IPS-15b (cell line): Measurements from ENCODE around the gene POMT1.

Experiments used
- H3K27me3 ChIP-seq: one replicate; pipeline ENCODE4 v1.6.1; 2013; ENCODE audit warnings: low read length; ENCODE audit not compliant: control insufficient read depth, insufficient read depth
- H3K36me3 ChIP-seq: one replicate; pipeline ENCODE4 v1.6.1; 2013; ENCODE audit warnings: low read length; ENCODE audit not compliant: control insufficient read depth, insufficient read depth
- H3K4me1 ChIP-seq: one replicate; pipeline ENCODE4 v1.6.1; 2013; ENCODE audit warnings: mild to moderate bottlenecking, low read length; ENCODE audit not compliant: control insufficient read depth, insufficient read depth
- H3K4me3 ChIP-seq: one replicate; pipeline ENCODE4 v1.5.1; 2013; ENCODE audit warnings: low read depth, low read length
- H3K9ac ChIP-seq: one replicate; pipeline ENCODE4 v1.6.1; 2013; ENCODE audit warnings: low read depth, mild to moderate bottlenecking, low read length
- H3K9me3 ChIP-seq: one replicate; pipeline ENCODE4 v1.6.1; 2013; ENCODE audit warnings: mild to moderate bottlenecking, low read length; ENCODE audit not compliant: control insufficient read depth, insufficient read depth

POMT1 gene

DNA sequence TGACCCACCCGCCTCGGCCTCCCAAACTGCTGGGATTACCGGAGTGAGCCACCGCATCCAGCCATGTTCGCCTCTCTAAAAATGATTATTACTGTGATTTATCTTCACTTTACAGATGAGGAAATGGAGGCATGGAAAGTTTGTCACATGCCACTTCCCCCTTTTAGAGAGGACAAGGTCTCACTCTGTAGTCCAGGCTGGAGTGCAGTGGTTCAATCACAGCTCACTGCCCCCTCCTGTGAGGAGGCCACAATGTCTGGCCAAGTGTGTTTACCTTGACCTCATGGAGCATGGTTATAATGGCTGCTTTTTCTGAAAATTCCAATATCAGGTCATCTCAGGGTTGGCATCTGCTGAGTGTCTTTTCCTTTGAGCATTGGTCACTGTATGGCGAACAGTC, 49.3 kb downstream of the POMT1 start:
- Histone ChIP-seq H3K9ac (no peak overlapping the region), H3K27me3 (peaks cover 11% of the 10 kb centered on the region), H3K4me1 (no peaks in the 10 kb centered on the region), H3K9me3 (no peaks in the 10 kb centered on the region), H3K4me3 (no peak overlapping the region), H3K36me3 (no peaks in the 10 kb centered on the region)

- Histone ChIP-seq H3K9me3 (no peaks in the 10 kb centered on the region), H3K9ac (no peak overlapping the region), H3K36me3 (no peaks in the 10 kb centered on the region), H3K27me3 (peaks cover 5% of the 10 kb centered on the region), H3K4me1 (no peaks in the 10 kb centered on the region), H3K4me3 (no peak overlapping the region)
These were observed 51.5 kb downstream of the POMT1 start for GRCh38 chr9:131554087-131554842.

GRCh38 chr9:131554843-131555351, 52.2 kb downstream of the POMT1 start:
- H3K9me3 ChIP-seq, result no peaks in the 10 kb centered on the region
- no peak overlapping the region for H3K4me3 ChIP-seq
- peaks cover 5% of the 10 kb centered on the region for H3K27me3 ChIP-seq
- H3K4me1 ChIP-seq, result no peaks in the 10 kb centered on the region
- H3K36me3 ChIP-seq, result no peaks in the 10 kb centered on the region
- H3K9ac ChIP-seq, result no peak overlapping the region

DNA sequence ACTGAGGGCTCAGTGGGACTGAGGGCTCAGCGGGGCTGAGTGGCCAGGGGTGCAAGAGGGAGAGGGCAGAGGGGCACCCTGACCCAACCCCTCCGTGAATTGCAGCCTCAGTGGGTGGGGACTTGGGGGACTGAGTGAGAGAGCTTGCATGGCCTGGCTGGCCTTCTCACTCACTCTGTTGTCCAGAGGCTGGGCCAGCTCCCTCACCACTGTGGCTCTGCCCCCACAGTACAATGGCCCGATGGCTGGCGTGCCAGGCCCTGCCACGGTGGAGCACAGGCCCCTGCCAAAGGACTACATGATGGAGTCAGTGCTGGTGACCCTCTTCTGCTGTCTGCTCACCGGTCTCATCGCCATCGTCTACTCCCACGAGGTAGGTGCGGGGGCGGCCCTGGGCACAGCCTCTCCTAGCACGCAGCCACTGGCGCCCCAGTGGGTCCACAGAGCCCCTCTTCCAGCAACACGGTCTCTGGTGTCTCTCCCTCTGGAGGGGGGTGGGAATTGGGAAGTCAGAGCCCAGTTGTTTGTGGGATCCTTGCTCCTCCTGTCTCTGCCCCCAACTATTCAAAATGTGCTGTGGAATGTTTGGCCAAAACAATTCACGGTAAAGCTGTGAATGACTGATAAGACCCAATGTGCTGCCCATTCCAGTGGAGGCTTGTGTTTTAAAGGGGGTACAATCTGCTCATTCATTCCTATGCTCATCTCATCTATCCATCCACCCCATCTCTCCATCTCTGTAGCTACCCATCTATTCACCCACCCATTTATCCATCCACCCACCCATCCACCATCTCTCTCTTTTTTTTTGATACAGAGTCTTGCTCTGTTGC, 53.3 kb downstream of the POMT1 start:
- Histone ChIP-seq H3K9me3 (no peaks in the 10 kb centered on the region), H3K9ac (no peak overlapping the region), H3K4me1 (no peaks in the 10 kb centered on the region), H3K4me3 (no peak overlapping the region), H3K27me3 (peaks cover 5% of the 10 kb centered on the region), H3K36me3 (no peaks in the 10 kb centered on the region)

- no peak overlapping the region for H3K9ac ChIP-seq
- peaks cover 5% of the 10 kb centered on the region for H3K27me3 ChIP-seq
- H3K36me3 ChIP-seq, result no peaks in the 10 kb centered on the region
- no peaks in the 10 kb centered on the region for H3K9me3 ChIP-seq
- H3K4me3 ChIP-seq, result no peak overlapping the region
- H3K4me1 ChIP-seq, result no peaks in the 10 kb centered on the region
These were observed 55.3 kb downstream of the POMT1 start for GRCh38 chr9:131557855-131558548.

GRCh38 chr9:131559421-131560000, 56.8 kb downstream of the POMT1 start:
- H3K9ac ChIP-seq, result no peak overlapping the region
- no peaks in the 10 kb centered on the region for H3K4me1 ChIP-seq
- H3K36me3 ChIP-seq, result no peaks in the 10 kb centered on the region
- no peak overlapping the region for H3K4me3 ChIP-seq
- no peaks in the 10 kb centered on the region for H3K9me3 ChIP-seq
- peaks cover 5% of the 10 kb centered on the region for H3K27me3 ChIP-seq

DNA sequence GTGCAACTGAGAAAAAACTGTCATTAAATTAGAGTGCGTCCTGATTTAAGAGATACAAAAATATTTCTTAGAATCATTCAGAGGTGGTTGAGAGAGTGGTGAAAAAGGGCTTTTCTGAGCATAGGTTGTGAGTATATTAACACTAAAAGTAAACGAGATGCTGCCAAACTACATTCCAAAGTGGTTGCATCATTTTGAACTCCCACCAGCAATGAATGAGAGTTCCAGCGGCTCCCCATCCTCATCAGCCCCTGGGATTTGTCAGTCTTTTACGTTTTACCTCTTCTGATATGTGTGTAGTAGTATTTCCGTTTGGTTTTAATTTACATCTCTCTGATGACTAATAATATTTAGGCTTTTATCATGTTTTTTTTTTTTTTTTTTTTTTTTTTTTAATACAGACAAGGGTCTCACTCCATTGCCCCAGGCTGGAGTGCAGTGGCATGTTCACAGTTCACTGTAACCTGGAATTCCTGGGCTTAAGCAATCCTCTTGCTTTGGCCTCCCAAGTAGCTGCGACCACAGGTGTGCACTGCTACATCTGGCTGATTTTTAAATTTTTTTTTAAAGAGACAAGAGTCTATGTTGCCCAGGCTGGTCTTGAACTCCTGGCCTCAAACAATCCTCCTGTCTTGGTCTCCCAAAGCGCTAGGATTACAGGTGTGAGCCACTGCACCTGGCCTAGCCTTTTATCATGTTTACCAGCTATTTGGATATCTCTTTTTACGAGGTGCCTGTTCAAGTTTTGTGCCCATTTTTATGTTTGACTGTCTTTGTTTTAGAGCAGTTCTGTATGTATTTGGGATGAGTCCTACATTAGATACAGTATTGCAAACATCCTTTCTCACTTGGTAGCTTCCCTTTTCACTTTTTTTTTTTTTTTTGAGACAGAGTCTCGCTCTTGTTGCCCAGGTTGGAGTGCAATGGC, 59.6 kb downstream of the POMT1 start:
- no peaks in the 10 kb centered on the region for H3K9me3 ChIP-seq
- H3K36me3 ChIP-seq, result no peaks in the 10 kb centered on the region
- no peaks in the 10 kb centered on the region for H3K27me3 ChIP-seq
- no peaks in the 10 kb centered on the region for H3K4me1 ChIP-seq
- no peak overlapping the region for H3K9ac ChIP-seq
- no peak overlapping the region for H3K4me3 ChIP-seq

GRCh38 chr9:131565369-131565768, 62.7 kb downstream of the POMT1 start:
- H3K4me3 ChIP-seq, result no peak overlapping the region
- H3K27me3 ChIP-seq, result no peaks in the 10 kb centered on the region
- no peaks in the 10 kb centered on the region for H3K36me3 ChIP-seq
- no peak overlapping the region for H3K9ac ChIP-seq
- H3K4me1 ChIP-seq, result no peaks in the 10 kb centered on the region
- no peaks in the 10 kb centered on the region for H3K9me3 ChIP-seq

- Histone ChIP-seq H3K9ac (no peak overlapping the region), H3K36me3 (no peaks in the 10 kb centered on the region), H3K4me1 (no peaks in the 10 kb centered on the region), H3K27me3 (no peaks in the 10 kb centered on the region), H3K4me3 (no peak overlapping the region), H3K9me3 (no peaks in the 10 kb centered on the region)
These were observed 63.4 kb downstream of the POMT1 start for GRCh38 chr9:131566158-131566557.

GRCh38 chr9:131567910-131568309, 65.2 kb downstream of the POMT1 start:
- no peak overlapping the region for H3K9ac ChIP-seq
- H3K27me3 ChIP-seq, result no peaks in the 10 kb centered on the region
- H3K9me3 ChIP-seq, result no peaks in the 10 kb centered on the region
- no peak overlapping the region for H3K4me3 ChIP-seq
- H3K36me3 ChIP-seq, result peaks cover 2% of the 10 kb centered on the region
- no peaks in the 10 kb centered on the region for H3K4me1 ChIP-seq
